Astrocyte of the spinal cord (primary cell): ENCODE measurements around the gene FSCN2.
A peak's percentile ranks its signal among the peaks of the same experiment; 100 is the strongest.

Experiments used
- DNase-seq: peaks from one replicate; pipeline ENCODE4 v3.0.0; 2011; ENCODE audit warnings: low read depth, low spot score
- H3K4me3 ChIP-seq: 2 replicates; pipeline ENCODE4 v1.5.1; 2011; ENCODE audit warnings: low read depth, mild to moderate bottlenecking, low read length, moderate library complexity
- CTCF ChIP-seq: IDR thresholded peaks from 2 replicates; pipeline ENCODE4 v1.5.1; 2012; ENCODE audit warnings: low read depth, mild to moderate bottlenecking, low read length, inconsistent platforms
- in situ Hi-C: cut with HindIII; loops from 2 replicates; pipeline ENCODE4 v1.10.0; 2017; ENCODE audit warnings: low sequenced_read_pairs

The FSCN2 gene

GRCh38 chr17:81482673-81483072 is 45.5 kb upstream of the FSCN2 start:
- no peak for DNase-seq
- H3K4me3 ChIP-seq: no peak overlapping the region
- no peak for TF ChIP-seq CTCF
- in situ Hi-C loops: no loop called here

GRCh38 chr17:81483085-81483861 is 44.9 kb upstream of the FSCN2 start:
- in situ Hi-C loops: no loop called here
- no peak overlapping the region for H3K4me3 ChIP-seq
- DNase-seq: peak; percentile 25
- no peak for TF ChIP-seq CTCF

- no peak for DNase-seq
- peak overlapping the region; percentile 10 for H3K4me3 ChIP-seq
- no peak for TF ChIP-seq CTCF
- in situ Hi-C loops: no loop called here
These were observed 44.3 kb upstream of the FSCN2 start for GRCh38 chr17:81483862-81484194.

GRCh38 chr17:81484195-81484979 is 43.8 kb upstream of the FSCN2 start:
- H3K4me3 ChIP-seq: peak overlapping the region; percentile 19
- peak; percentile 73 for DNase-seq
- in situ Hi-C loops: no loop called here
- peak; percentile 68 for TF ChIP-seq CTCF

GRCh38 chr17:81486199-81486810 is 41.9 kb upstream of the FSCN2 start:
- in situ Hi-C loops: no loop called here
- no peak overlapping the region for H3K4me3 ChIP-seq
- TF ChIP-seq CTCF: no peak
- no peak for DNase-seq

GRCh38 chr17:81487089-81487486 is 41.1 kb upstream of the FSCN2 start:
- DNase-seq: no peak
- in situ Hi-C loops: no loop called here
- no peak overlapping the region for H3K4me3 ChIP-seq
- no peak for TF ChIP-seq CTCF
